ENCODE results near the gene NCBP2L.
A peak's percentile ranks its signal among the peaks of the same experiment; 100 is the strongest.

NCBP2L gene
- total RNA-seq = 0 reads per million in 2 donors

- no peak for DNase-seq
Observed at GRCh38 chrX:107777536-107777832, at the start of gene NCBP2L. Gene NCBP2L (plus strand): TSS chrX:107777733. CDS start chrX:107794221, 16,488 bp downstream.

- DNase-seq = no peak
Observed at GRCh38 chrX:107728371-107729099, 49.0 kb upstream of the NCBP2L start.

- DNase-seq = no peak
Observed at GRCh38 chrX:107729558-107730297, 47.8 kb upstream of the NCBP2L start.

GRCh38 chrX:107730298-107730655 is 47.3 kb upstream of the NCBP2L start:
- no peak for DNase-seq

GRCh38 chrX:107730991-107731766 is 46.4 kb upstream of the NCBP2L start:
- DNase-seq = no peak

- no peak for DNase-seq
Observed at GRCh38 chrX:107731831-107732502, 45.6 kb upstream of the NCBP2L start.

GRCh38 chrX:107733686-107734085 is 43.8 kb upstream of the NCBP2L start:
- no peak for DNase-seq

- DNase-seq = no peak
Observed at GRCh38 chrX:107734646-107735045, 42.9 kb upstream of the NCBP2L start.

GRCh38 chrX:107736781-107737531 is 40.6 kb upstream of the NCBP2L start:
- DNase-seq = no peak

- DNase-seq = no peak
Observed at GRCh38 chrX:107738272-107738671, 39.3 kb upstream of the NCBP2L start.

- no peak for DNase-seq
Observed at GRCh38 chrX:107738768-107739167, 38.8 kb upstream of the NCBP2L start.

GRCh38 chrX:107739541-107739940 is 38.0 kb upstream of the NCBP2L start:
- no peak for DNase-seq

GRCh38 chrX:107741404-107741790 is 36.1 kb upstream of the NCBP2L start:
- DNase-seq = peak; percentile 11

- DNase-seq = no peak
Observed at GRCh38 chrX:107742700-107743191, 34.8 kb upstream of the NCBP2L start.

- DNase-seq = no peak
Observed at GRCh38 chrX:107743995-107744394, 33.5 kb upstream of the NCBP2L start.

GRCh38 chrX:107744868-107745267 is 32.7 kb upstream of the NCBP2L start:
- DNase-seq = no peak

GRCh38 chrX:107747596-107748161 is 29.9 kb upstream of the NCBP2L start:
- no peak for DNase-seq

- DNase-seq = no peak
Observed at GRCh38 chrX:107748506-107748905, 29.0 kb upstream of the NCBP2L start.

GRCh38 chrX:107750263-107750662 is 27.3 kb upstream of the NCBP2L start:
- no peak for DNase-seq

- no peak for DNase-seq
Observed at GRCh38 chrX:107750861-107751445, 26.6 kb upstream of the NCBP2L start.

- DNase-seq = no peak
Observed at GRCh38 chrX:107752043-107752442, 25.5 kb upstream of the NCBP2L start.

Data from activated gamma-delta T cell (primary cell).